K562 (cell line): Measurements from ENCODE around the gene KCNJ9. TPM values are rescaled to one million over a fixed set of nuclear protein-coding genes. Genes with fewer than 3 reads are reported as not detected.
"Not testable (repeated sequence)": the region's sequence is repeated elsewhere in the genome, so short reads cannot be mapped to it uniquely, and the experiment has no call there.

Experiments
- ATAC-seq: fragments of 200-7000 bp; cut with Tn5 transposase; 3 replicates; pipeline ENCODE4 v1.9.1; 2020; ENCODE audit warnings: moderate library complexity
- BruUV-seq: library from RNA; stranded (reverse); fragments of 400-500 nt; replicated peaks from 2 replicates; lab custom pipeline; 2021; lab: Mats Ljungman, UMichigan
- CTCF ChIA-PET: fragments of 300-600 bp; formaldehyde crosslinking; extraction: SDS; loops from one replicate; lab custom pipeline; 2021; ENCODE audit warnings: low intra/inter-chr PET ratio; lab: Yijun Ruan, JAX
- POLR2A ChIA-PET: fragments of 300-600, 350-650 bp; sonication (Branson Sonifier 250); formaldehyde crosslinking; extraction: SDS; loops from one replicate; lab custom pipeline; 2021; ENCODE audit warnings: antibody characterized with exemption, inconsistent platforms; lab: Yijun Ruan, JAX
- DNase-seq, 4 experiments: peaks; one replicate each; pipeline versions ENCODE4 v3.0.0 to v3.0.0-alpha.2; 2011 to 2018; ENCODE audit warnings: low spot score in 3 of 4, mixed read lengths in 3 of 4; ENCODE audit errors: extremely low read depth in 1 of 4
- FAIRE-seq: peaks from 2 replicates; lab custom pipeline; 2011; peaks lifted over from hg19 to GRCh38; lab: Jason Lieb, UNC
- H2AFZ ChIP-seq: 2 replicates; pipeline ENCODE4 v1.6.0; 2011; ENCODE audit warnings: low read depth, low read length, control low read depth, inconsistent platforms
- H3K27ac ChIP-seq: fragments of 200-600 bp; 3 replicates; pipeline ENCODE4 v1.8.0; 2011; ENCODE audit warnings: low read depth, mild to moderate bottlenecking, control low read depth, inconsistent platforms, low read length, moderate library complexity, mixed read lengths; ENCODE audit errors: extremely low read depth
- H3K27me3 ChIP-seq, 2 experiments: fragments of 300-600 bp in 1 of 2; 2 replicates in 1 of 2; 3 replicates in 1 of 2; pipeline versions ENCODE4 v1.6.0 to v1.8.0; 2011; ENCODE audit warnings: inconsistent platforms in 2 of 2, low read length in 2 of 2, mild to moderate bottlenecking in 1 of 2, mixed read lengths in 1 of 2, moderate library complexity in 1 of 2; ENCODE audit not compliant: control insufficient read depth in 2 of 2, insufficient read depth in 2 of 2
- H3K36me3 ChIP-seq: fragments of 300-600 bp; 3 replicates; pipeline ENCODE4 v1.8.0; 2011; ENCODE audit warnings: mild to moderate bottlenecking, low read length, inconsistent platforms; ENCODE audit not compliant: control insufficient read depth, insufficient read depth
- H3K4me1 ChIP-seq, 2 experiments: fragments of 200-600 bp in 1 of 2; replicated peaks in 1 of 2; 2 replicates in 1 of 2; 3 replicates in 1 of 2; pipeline versions ENCODE4 v1.5.1 to v1.8.0; 2011; ENCODE audit warnings: inconsistent platforms in 2 of 2, low read length in 2 of 2, mild to moderate bottlenecking in 1 of 2, mixed read lengths in 1 of 2, moderate library complexity in 1 of 2; ENCODE audit not compliant: control insufficient read depth in 2 of 2, insufficient read depth in 2 of 2
- H3K4me2 ChIP-seq: 2 replicates; pipeline ENCODE4 v1.6.1; 2011; ENCODE audit warnings: low read length, control low read depth, inconsistent platforms, mixed read lengths; ENCODE audit not compliant: insufficient read depth
- H3K4me3 ChIP-seq: fragments of 200-600 bp; sonication (generic), shearing (Covaris generic); 2 replicates; pipeline ENCODE4 v1.5.1; 2016; ENCODE audit warnings: control low read depth, inconsistent platforms
- H3K79me2 ChIP-seq: fragments of 200-600 bp; 3 replicates; pipeline ENCODE4 v1.8.0; 2011; ENCODE audit warnings: low read length, inconsistent platforms; ENCODE audit not compliant: control insufficient read depth, insufficient read depth
- H3K9ac ChIP-seq, 2 experiments: 2 replicates each; pipeline versions ENCODE4 v1.6.0 to v1.6.1; 2011; ENCODE audit warnings: low read depth in 2 of 2, low read length in 2 of 2, control low read depth in 1 of 2, inconsistent platforms in 1 of 2, mild to moderate bottlenecking in 1 of 2, mixed read lengths in 1 of 2; ENCODE audit not compliant: insufficient read depth in 1 of 2
- H3K9me1 ChIP-seq: one replicate; pipeline ENCODE4 v1.6.0; 2011; ENCODE audit warnings: inconsistent platforms, mild to moderate bottlenecking, low read length, moderate library complexity; ENCODE audit not compliant: control insufficient read depth, insufficient read depth
- H3K9me3 ChIP-seq: replicated peaks from 2 replicates; pipeline ENCODE4 v1.5.1; 2011; ENCODE audit warnings: low read depth, low read length, inconsistent platforms; ENCODE audit not compliant: control insufficient read depth, insufficient read depth
- H4K20me1 ChIP-seq: replicated peaks from 2 replicates; pipeline ENCODE4 v1.6.1; 2011; ENCODE audit warnings: low read length, inconsistent platforms, mixed read lengths; ENCODE audit not compliant: control insufficient read depth, insufficient read depth
- ARID1B ChIP-seq: fragments of 450-650 bp; IDR thresholded peaks from 2 replicates; pipeline ENCODE4 v1.6.1; 2016; ENCODE audit warnings: antibody characterized with exemption, mild to moderate bottlenecking, inconsistent platforms
- C11orf30 ChIP-seq: fragments of 450-650 bp; IDR thresholded peaks from 2 replicates; pipeline ENCODE4 v1.6.1; 2016; ENCODE audit warnings: low read depth, mild to moderate bottlenecking
- CEBPB ChIP-seq: fragments of 450-650 bp; IDR thresholded peaks from 2 replicates; pipeline ENCODE4 v1.6.1; 2016; ENCODE audit warnings: missing genetic modification characterization, missing compliant biosample characterization
- CEBPG ChIP-seq, 3 experiments: fragments of 200-800 bp in 1 of 3; sonication (Bioruptor generic) in 1 of 3; sonication (generic) in 1 of 3; formaldehyde crosslinking in 1 of 3; IDR thresholded peaks in 2 of 3; conservative IDR thresholded peaks in 1 of 3; 2 replicates each; pipeline versions ENCODE4 v1.6.1 to v1.8.0; 2016 to 2022; ENCODE audit warnings: missing compliant biosample characterization in 2 of 3, missing genetic modification characterization in 2 of 3, mild to moderate bottlenecking in 1 of 3, missing genetic modification reagents in 1 of 3
- CTCFL ChIP-seq: IDR thresholded peaks from 2 replicates; pipeline ENCODE4 v1.6.1; 2011; ENCODE audit warnings: borderline replicate concordance, low read depth, mild to moderate bottlenecking, moderate library complexity, low read length; ENCODE audit not compliant: insufficient read depth, poor library complexity, severe bottlenecking
- KDM1A ChIP-seq, 2 experiments: fragments of 450-650 bp; IDR thresholded peaks; 2 replicates each; pipeline ENCODE4 v1.6.1; 2016; ENCODE audit warnings: mild to moderate bottlenecking in 2 of 2
- MAFG ChIP-seq: fragments of 450-650 bp; conservative IDR thresholded peaks from 2 replicates; pipeline ENCODE4 v1.6.1; 2016; ENCODE audit warnings: missing genetic modification characterization, missing compliant biosample characterization
- NFE2 ChIP-seq: IDR thresholded peaks from 2 replicates; pipeline ENCODE4 v1.6.1; 2014; ENCODE audit warnings: antibody characterized with exemption, low read depth
- WGBS: fragments of 100-300 bp; shearing (Covaris generic); methylation state at CpG from one replicate; pipeline ENCODE4 v1.1.6; 2016; ENCODE audit warnings: low coverage, mixed read lengths; ENCODE audit not compliant: insufficient coverage; ENCODE audit errors: missing lambda C conversion rate; 5-methylcytosine and 5-hydroxymethylcytosine counted together
- in situ Hi-C: fragments of 300-500 bp; cut with MboI; formaldehyde crosslinking; loops from 4 replicates; pipeline ENCODE4 v1.15.0; 2018; ENCODE audit warnings: inconsistent platforms, mixed read lengths
- intact Hi-C: fragments of 100-400 bp; cut with micrococcal nuclease; formaldehyde crosslinking; loops from 2 replicates; pipeline ENCODE4 v1.14.2; 2022
- polyA plus RNA-seq, 8 experiments: library from polyadenylated mRNA; depleted of rRNA in 4 of 8; stranded (reverse) in 5 of 8; unstranded in 3 of 8; fragments of >200 nt; fragmentation: Nextera tagmentation in 2 of 8; fragmentation: Illumina TruSeq in 1 of 8; extraction: Ambion mirVana in 2 of 8; extraction: Trizol in 1 of 8; gene quantifications; 2 replicates each; pipeline versions ENCODE4 v1.2.1 to v1.2.3, GENCODE V29; 2011 to 2014; ENCODE audit warnings: inconsistent platforms in 1 of 8, missing spikeins in 1 of 8
- total RNA-seq, 7 experiments: library from RNA; depleted of rRNA in 6 of 7; stranded (reverse); fragments of >200 nt in 6 of 7; fragmentation: Illumina TruSeq in 2 of 7; extraction: Trizol in 2 of 7; gene quantifications; 2 replicates each; pipeline versions ENCODE4 v1.2.1 to v1.2.3, GENCODE V29; 2011 to 2021; ENCODE audit warnings: low replicate concordance in 1 of 7

Gene KCNJ9
- total and polyA plus RNA-seq, 9 of the 15 experiments (the other 6 are each of a cell fraction or from before 2014, with no cell fraction given) = not detected

- no peak for TF ChIP-seq CTCFL
- no peak for TF ChIP-seq ARID1B
These were observed 44.4 kb downstream of the KCNJ9 start (continued) for GRCh38 chr1:160125746-160126145.

DNA sequence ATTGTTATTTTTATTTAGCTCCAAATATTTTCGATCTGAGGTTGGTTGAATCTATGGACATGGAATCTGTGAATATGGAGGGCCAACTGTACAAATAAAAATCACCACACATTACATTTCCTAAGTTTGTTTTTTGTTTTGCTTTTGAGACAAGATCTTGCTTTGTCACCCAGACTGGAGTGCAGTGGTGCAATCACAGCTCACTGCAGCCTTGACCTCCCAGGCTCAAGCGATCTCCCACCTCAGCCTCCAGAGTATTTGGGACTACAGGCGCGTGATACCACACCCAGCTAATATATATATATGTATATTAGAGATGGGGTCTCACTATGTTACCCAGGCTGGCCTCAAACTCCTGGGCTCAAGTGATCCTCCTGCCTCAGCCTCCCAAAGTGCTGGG is 45.0 kb downstream of the KCNJ9 start:
- in situ Hi-C loops; H3K36me3 ChIP-seq; H3K9ac ChIP-seq; H3K9me3 ChIP-seq; intact Hi-C loops; FAIRE-seq; POLR2A ChIA-PET; H3K27ac ChIP-seq; H3K79me2 ChIP-seq; H3K4me3 ChIP-seq; H3K4me1 ChIP-seq; DNase-seq; CTCF ChIA-PET; H4K20me1 ChIP-seq; ATAC-seq; H2AFZ ChIP-seq; H3K4me2 ChIP-seq; H3K9me1 ChIP-seq; BruUV-seq; TF ChIP-seq CEBPG (CRISPR knock-in tag; IDR thresholded peaks at IDR 0.05): not testable (repeated sequence)
- peak; percentile 32 to 51; a peak in 1 of 4 replicates for TF ChIP-seq KDM1A (IDR thresholded peaks at IDR 0.05)
- TF ChIP-seq C11orf30 = peak; percentile 24; the same call in 1 of the 2 replicates
- peak in 1 of 2 experiments; percentile 57; a peak in 2 of 4 replicates for TF ChIP-seq CEBPG (tag; conservative IDR thresholded peaks at IDR 0.05 in 1 of 2, IDR thresholded peaks at IDR 0.05 in 1 of 2)
- peak; percentile 44; the same call in 1 of the 2 replicates for TF ChIP-seq CEBPB (tag)
- TF ChIP-seq NFE2 = peak; percentile 36
- TF ChIP-seq MAFG (tag) = 0 out of 2 replicates have a peak, but pooled peaks have one; percentile 8
- 5% methylated on average over 4 of the region's 4 CpGs for WGBS
- H3K27me3 ChIP-seq = peaks cover 20 to 65% of the 10 kb centered on the region in 2 experiments; a peak in 4 of 5 replicates
